GM13976 (cell line): ENCODE results near the gene FCER1G.
"Not testable (repeated sequence)": the region's sequence is repeated elsewhere in the genome, so short reads cannot be mapped to it uniquely, and the experiment has no call there.

Source experiments
- DNase-seq: peaks from one replicate; pipeline ENCODE4 v3.0.0; 2012; ENCODE audit warnings: low spot score
- in situ Hi-C: fragments of 300-500 bp; cut with MboI; formaldehyde crosslinking; loops from one replicate; pipeline ENCODE4 v1.12.0; 2022; ENCODE audit warnings: low sequenced_read_pairs, mixed read lengths, inconsistent platforms; ENCODE audit not compliant: unreplicated experiment
- TF ChIP-seq, protein P1 (sequence below): IDR thresholded peaks from 2 replicates; pipeline ENCODE4 v1.5.1; 2012; ENCODE audit warnings: borderline replicate concordance, mild to moderate bottlenecking; ENCODE audit not compliant: insufficient read depth; ENCODE audit errors: extremely low read depth, missing control alignments, control extremely low read depth

The FCER1G gene

DNA sequence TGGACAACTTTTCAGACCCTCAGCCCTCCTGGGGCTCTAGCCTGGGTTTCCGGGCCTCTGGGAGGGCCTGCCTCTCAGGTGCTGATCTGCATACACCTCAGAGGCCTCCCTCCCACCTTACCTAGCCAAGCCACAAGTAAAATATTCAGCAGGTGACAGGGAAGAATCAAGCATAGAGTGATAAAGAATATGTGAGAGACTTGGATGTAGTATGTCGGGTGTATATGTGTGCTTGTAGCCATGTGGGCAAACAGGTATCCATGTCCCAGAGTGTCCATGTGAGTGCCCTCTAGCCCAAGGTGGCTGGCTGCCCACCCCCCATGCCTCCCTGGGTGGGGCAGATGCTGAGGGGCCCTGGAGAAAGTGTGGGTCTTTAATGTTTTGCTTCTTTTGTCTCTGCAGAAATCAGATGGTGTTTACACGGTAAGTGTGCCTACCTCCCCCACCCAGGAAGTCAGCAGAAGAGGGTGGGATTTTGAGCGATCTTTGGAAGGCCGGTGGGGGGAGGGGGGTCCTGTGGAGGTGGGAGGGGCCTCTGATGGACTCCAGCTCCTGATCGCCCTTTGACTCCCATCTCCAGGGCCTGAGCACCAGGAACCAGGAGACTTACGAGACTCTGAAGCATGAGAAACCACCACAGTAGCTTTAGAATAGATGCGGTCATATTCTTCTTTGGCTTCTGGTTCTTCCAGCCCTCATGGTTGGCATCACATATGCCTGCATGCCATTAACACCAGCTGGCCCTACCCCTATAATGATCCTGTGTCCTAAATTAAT is 3.4 kb downstream of the FCER1G start:
- TF ChIP-seq, protein P1, sequence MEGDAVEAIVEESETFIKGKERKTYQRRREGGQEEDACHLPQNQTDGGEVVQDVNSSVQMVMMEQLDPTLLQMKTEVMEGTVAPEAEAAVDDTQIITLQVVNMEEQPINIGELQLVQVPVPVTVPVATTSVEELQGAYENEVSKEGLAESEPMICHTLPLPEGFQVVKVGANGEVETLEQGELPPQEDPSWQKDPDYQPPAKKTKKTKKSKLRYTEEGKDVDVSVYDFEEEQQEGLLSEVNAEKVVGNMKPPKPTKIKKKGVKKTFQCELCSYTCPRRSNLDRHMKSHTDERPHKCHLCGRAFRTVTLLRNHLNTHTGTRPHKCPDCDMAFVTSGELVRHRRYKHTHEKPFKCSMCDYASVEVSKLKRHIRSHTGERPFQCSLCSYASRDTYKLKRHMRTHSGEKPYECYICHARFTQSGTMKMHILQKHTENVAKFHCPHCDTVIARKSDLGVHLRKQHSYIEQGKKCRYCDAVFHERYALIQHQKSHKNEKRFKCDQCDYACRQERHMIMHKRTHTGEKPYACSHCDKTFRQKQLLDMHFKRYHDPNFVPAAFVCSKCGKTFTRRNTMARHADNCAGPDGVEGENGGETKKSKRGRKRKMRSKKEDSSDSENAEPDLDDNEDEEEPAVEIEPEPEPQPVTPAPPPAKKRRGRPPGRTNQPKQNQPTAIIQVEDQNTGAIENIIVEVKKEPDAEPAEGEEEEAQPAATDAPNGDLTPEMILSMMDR, result no peak
- DNase-seq, result no peak
- in situ Hi-C loops, result no loop called here

DNA sequence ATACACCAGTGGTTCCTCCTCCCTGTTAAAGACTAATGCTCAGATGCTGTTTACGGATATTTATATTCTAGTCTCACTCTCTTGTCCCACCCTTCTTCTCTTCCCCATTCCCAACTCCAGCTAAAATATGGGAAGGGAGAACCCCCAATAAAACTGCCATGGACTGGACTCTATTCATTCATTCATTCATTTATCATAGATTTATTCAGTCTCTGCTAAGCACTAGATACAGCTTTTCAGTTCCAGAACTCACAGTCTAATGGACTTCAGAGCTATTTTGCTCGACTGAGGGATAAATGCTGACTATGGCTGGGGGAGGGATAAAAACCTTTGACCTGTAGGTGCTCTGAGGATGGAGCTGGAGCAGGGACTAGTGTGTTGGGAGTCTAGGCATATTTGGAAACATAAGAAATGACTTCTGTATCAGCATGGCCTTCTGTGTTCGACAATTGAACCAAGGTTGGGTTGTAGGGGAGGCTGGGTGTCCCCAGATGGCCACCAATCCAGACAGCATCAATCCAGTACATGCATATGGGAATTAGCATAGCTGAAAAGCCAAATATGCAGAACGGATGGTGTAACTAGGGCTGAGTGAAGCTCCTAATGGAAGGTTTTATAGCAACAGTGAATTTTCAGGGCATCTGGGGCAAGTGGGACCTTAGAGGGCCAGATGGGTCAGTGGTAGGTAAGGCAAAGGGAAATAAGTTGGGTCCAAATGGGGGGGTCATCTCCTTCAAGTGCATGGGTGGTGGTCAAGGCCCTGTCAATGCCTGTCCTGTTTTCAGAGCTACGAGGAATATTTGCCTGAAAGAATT is 4.2 kb downstream of the FCER1G start:
- no peak for DNase-seq
- TF ChIP-seq, protein P1, result no peak
- in situ Hi-C loops, result no loop called here

- no peak for DNase-seq
- TF ChIP-seq, protein P1, result no peak
- in situ Hi-C loops, result loop anchor here (10.0 kb wide), 1 partner anchor 155 kb away; no protein-coding TSS in a partner anchor
These were observed 4.9 kb downstream of the FCER1G start for GRCh38 chr1:161220002-161220401.

DNA sequence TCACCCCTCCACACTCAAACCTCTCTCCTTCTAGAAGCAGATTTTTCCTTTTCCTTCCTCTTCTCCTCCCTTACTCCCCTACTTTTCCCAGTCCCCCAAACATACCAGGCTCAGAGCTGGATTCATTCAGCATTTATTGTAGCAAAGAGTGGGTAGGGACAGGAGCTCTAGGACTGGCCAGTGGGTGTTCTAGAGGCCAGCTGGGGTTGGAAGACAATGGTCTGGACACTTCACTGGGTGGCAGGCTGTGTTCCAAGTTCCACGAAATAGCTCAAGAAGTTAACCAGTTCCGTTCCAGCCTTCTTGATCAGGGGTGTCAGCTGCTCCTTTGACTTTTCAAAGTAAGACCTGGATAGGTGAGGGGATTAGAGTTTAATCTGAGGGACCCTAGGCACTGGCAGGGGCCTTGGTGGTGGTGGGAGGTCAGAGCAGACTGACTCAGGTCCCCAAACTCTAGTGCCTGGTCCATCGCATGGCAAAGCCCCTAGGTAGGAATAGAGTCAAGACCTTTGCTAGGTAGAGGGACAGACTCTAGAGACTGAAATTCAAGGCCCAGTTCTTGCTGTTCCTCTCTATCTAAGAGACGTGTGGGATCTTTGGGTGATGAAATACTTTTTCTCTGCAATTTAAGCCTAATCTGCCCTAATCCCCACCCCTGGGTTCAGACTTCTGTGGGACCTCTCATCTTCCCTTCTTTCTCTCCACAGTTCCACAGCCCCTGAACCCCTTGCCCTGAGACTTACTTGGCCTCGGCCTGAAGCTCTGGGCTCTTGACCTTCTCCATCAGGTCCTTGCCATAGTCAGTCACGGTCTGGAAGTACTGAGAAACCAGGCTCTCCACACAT is 7.3 kb downstream of the FCER1G start:
- in situ Hi-C loops, result loop anchor here (10.0 kb wide), 1 partner anchor 152 kb away; no protein-coding TSS in a partner anchor
- no peak for DNase-seq
- TF ChIP-seq, protein P1, result no peak

- DNase-seq, result no peak
- TF ChIP-seq, protein P1, result no peak
- in situ Hi-C loops, result loop anchor here (10.0 kb wide), 1 partner anchor 151 kb away; no protein-coding TSS in a partner anchor
These were observed 9.0 kb downstream of the FCER1G start for GRCh38 chr1:161223805-161224694.

- not testable (repeated sequence) for DNase-seq
- in situ Hi-C loops, result loop anchor here (10.0 kb wide), 1 partner anchor 150 kb away; no protein-coding TSS in a partner anchor
These were observed 9.6 kb downstream of the FCER1G start for GRCh38 chr1:161224695-161225087.
